Esophagus squamous epithelium (tissue), 5 donors: ENCODE measurements around the gene SERPINI2. TPM values are rescaled to one million over a fixed set of nuclear protein-coding genes. Genes with fewer than 3 reads are reported as not detected.

Source experiments
- DNase-seq: peaks from one replicate; lab custom pipeline; 2025; lab: John Stamatoyannopoulos, UW
- H3K27ac ChIP-seq, 4 donors: fragments of 200-600 bp; sonication (generic); one replicate each; pipeline ENCODE4 v1.5.1; 2016 to 2019; ENCODE audit warnings: mild to moderate bottlenecking in 1 of 4
- H3K27me3 ChIP-seq, 4 donors: fragments of 200-600 bp; sonication (generic); 1 replicate in 3 of 4; 2 replicates in 1 of 4; pipeline versions ENCODE4 v1.5.1 to v1.6.0; 2017 to 2021; ENCODE audit warnings: antibody characterized with exemption in 1 of 4
- H3K36me3 ChIP-seq, 3 donors: fragments of 200-600 bp; sonication (generic); one replicate each; pipeline ENCODE4 v1.5.1; 2016 to 2019
- H3K4me1 ChIP-seq, 3 donors: fragments of 200-600 bp; sonication (generic); one replicate each; pipeline ENCODE4 v1.5.1; 2017 to 2019
- H3K4me3 ChIP-seq, 4 donors: fragments of 200-600 bp; sonication (generic); 1 replicate in 3 of 4; 2 replicates in 1 of 4; pipeline ENCODE4 v1.5.1; 2016 to 2019; ENCODE audit warnings: mild to moderate bottlenecking in 2 of 4, moderate library complexity in 1 of 4
- H3K9me3 ChIP-seq, 3 donors: fragments of 200-600 bp; sonication (generic); one replicate each; pipeline ENCODE4 v1.5.1; 2016 to 2019
- POLR2A ChIP-seq, 4 donors: fragments of 450-650 bp; IDR thresholded peaks; one replicate each; pipeline ENCODE4 v1.6.1; 2017; ENCODE audit warnings: antibody characterized with exemption in 4 of 4, mild to moderate bottlenecking in 4 of 4, moderate library complexity in 3 of 4
- WGBS, 2 donors: methylation state at CpG; one replicate each; pipeline ENCODE4 v1.1.5; 2018; 5-methylcytosine and 5-hydroxymethylcytosine counted together
- intact Hi-C: fragments of 100-400 bp; cut with DNase I; formaldehyde crosslinking; loops from one replicate; pipeline ENCODE4 v1.15.0; 2022
- total RNA-seq, 4 donors: library from RNA; depleted of rRNA; stranded (reverse); fragments of >200 nt; gene quantifications; one replicate each; pipeline ENCODE4 v1.1.0, GENCODE V29; 2016
- TF ChIP-seq, protein P1 (sequence below), 6 experiments: fragments of 450-650 bp in 4 of 6; fragments of 200-600 bp in 2 of 6; sonication (generic) in 2 of 6; IDR thresholded peaks; one replicate each; pipeline ENCODE4 v1.5.1; 2016 to 2019; ENCODE audit warnings: antibody characterized with exemption in 6 of 6, mild to moderate bottlenecking in 4 of 6, moderate library complexity in 4 of 6
- donor health status: DM: yes; HTN: yes; CAD: no.

The SERPINI2 gene
- 1 to 10 TPM in 1 of 4 donors, under 1 TPM in 1, not detected in 2; 0.30 to 1.1 TPM for total RNA-seq

DNA sequence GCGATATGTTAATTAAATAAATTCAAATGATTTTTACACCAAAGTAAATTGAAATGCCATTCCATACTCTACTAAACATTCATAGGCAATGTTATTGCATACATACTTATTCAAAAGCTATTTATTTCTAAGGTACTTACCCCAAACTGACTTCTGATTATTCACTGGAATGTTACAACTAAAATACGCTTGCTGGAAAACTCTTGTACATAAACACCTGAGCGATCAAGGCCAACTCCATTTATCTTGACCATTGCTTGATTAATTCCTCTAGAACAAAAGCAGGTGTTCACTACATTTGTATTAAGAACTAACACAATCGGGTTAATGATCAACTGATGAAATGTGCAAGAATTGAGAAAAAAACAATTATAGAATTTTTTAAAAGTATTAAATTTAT, at the start of gene SERPINI2:
SERPINI2 (minus strand) TSS at position 180 of the 400 bp plus-strand sequence. CDS start 2,208 bp downstream, outside the sequence.
- intact Hi-C loops, result no loop called here
- TF ChIP-seq POLR2A (IDR thresholded peaks at IDR 0.05), result no peak
- TF ChIP-seq, protein P1, sequence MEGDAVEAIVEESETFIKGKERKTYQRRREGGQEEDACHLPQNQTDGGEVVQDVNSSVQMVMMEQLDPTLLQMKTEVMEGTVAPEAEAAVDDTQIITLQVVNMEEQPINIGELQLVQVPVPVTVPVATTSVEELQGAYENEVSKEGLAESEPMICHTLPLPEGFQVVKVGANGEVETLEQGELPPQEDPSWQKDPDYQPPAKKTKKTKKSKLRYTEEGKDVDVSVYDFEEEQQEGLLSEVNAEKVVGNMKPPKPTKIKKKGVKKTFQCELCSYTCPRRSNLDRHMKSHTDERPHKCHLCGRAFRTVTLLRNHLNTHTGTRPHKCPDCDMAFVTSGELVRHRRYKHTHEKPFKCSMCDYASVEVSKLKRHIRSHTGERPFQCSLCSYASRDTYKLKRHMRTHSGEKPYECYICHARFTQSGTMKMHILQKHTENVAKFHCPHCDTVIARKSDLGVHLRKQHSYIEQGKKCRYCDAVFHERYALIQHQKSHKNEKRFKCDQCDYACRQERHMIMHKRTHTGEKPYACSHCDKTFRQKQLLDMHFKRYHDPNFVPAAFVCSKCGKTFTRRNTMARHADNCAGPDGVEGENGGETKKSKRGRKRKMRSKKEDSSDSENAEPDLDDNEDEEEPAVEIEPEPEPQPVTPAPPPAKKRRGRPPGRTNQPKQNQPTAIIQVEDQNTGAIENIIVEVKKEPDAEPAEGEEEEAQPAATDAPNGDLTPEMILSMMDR (IDR thresholded peaks at IDR 0.05), result no peak
- 73 to 82% methylated on average over 4 of the region's 4 CpGs for whole genome bisulfite sequencing, 2 donors
- DNase-seq, result no peak
- Histone ChIP-seq H3K27me3 (no peaks in the 10 kb centered on the region), H3K36me3 (no peaks in the 10 kb centered on the region), H3K4me3 (no peak within 1 kb of the TSS), H3K27ac (no peak within 1 kb of the TSS), H3K4me1 (no peaks in the 10 kb centered on the region), H3K9me3 (no peaks in the 10 kb centered on the region)

DNA sequence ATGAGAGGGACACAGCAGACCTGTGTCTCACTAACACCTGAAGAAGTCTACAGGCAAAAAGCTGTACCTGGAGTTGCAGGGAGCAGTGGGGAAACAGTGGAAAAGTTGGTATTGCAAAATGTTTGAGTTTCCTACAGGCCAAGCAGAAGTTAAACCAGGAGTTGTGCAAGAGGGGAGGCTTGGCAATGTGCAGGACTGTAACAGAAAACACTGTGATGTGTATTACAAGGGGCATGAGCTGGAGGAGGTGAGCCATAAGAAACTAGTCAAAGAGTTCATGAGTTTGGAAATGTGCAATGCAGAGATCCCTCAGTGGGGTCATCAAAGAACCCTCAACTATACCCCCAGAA, 47.1 kb upstream of the SERPINI2 start:
- Histone ChIP-seq H3K4me1 (no peaks in the 10 kb centered on the region), H3K27ac (no peak overlapping the region), H3K27me3 (no peaks in the 10 kb centered on the region), H3K9me3 (no peaks in the 10 kb centered on the region), H3K36me3 (no peaks in the 10 kb centered on the region), H3K4me3 (no peak overlapping the region)
- TF ChIP-seq POLR2A (IDR thresholded peaks at IDR 0.05), result no peak
- TF ChIP-seq, protein P1 (IDR thresholded peaks at IDR 0.05), result no peak
- no peak for DNase-seq
- intact Hi-C loops, result no loop called here

- H3K9me3 ChIP-seq, result no peaks in the 10 kb centered on the region
- 46 to 71% methylated on average over 2 of the region's 2 CpGs for WGBS, 2 donors
Observed at GRCh38 chr3:167520266-167521005, 46.6 kb upstream of the SERPINI2 start.

GRCh38 chr3:167507954-167508353, 34.1 kb upstream of the SERPINI2 start:
- TF ChIP-seq POLR2A (IDR thresholded peaks at IDR 0.05), result no peak
- TF ChIP-seq, protein P1 (IDR thresholded peaks at IDR 0.05), result no peak
- 94 to 95% methylated on average over 1 of the region's 1 CpG for WGBS, 2 donors
- intact Hi-C loops, result no loop called here

More at GRCh38 chr3:167520266-167521005, 46.6 kb upstream of the SERPINI2 start:
- Histone ChIP-seq H3K36me3 (no peaks in the 10 kb centered on the region), H3K27me3 (no peaks in the 10 kb centered on the region), H3K27ac (no peak overlapping the region), H3K4me3 (no peak overlapping the region), H3K4me1 (no peaks in the 10 kb centered on the region)
- DNase-seq, result no peak
- TF ChIP-seq POLR2A (IDR thresholded peaks at IDR 0.05), result no peak
- TF ChIP-seq, protein P1 (IDR thresholded peaks at IDR 0.05), result no peak
- intact Hi-C loops, result no loop called here

DNA sequence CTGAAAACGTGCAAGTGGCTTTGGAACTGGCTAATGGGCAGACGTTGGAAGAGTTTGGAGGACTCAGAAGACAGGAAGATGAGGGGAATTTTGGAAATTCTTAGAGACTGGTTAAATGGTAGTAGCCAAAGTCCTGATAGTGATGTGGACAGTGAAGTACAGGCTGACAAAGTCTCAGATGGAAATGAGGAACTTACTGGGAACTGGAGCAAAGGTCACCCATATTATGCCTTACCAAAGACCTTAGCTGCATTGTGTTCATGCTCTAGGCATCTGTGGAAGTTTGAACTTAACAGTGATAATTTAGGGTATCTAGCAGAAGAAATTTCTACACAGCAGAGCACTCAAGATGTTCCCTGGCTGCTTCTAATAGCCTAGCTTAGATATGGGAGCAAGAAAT, 28.6 kb upstream of the SERPINI2 start:
- Histone ChIP-seq H3K9me3 (no peaks in the 10 kb centered on the region), H3K27me3 (no peaks in the 10 kb centered on the region), H3K36me3 (no peaks in the 10 kb centered on the region), H3K4me1 (no peaks in the 10 kb centered on the region), H3K4me3 (no peak overlapping the region), H3K27ac (no peak overlapping the region)
- no peak for DNase-seq
- TF ChIP-seq POLR2A (IDR thresholded peaks at IDR 0.05), result no peak
- TF ChIP-seq, protein P1 (IDR thresholded peaks at IDR 0.05), result no peak
- intact Hi-C loops, result no loop called here
- 64 to 76% methylated on average over 2 of the region's 2 CpGs for WGBS, 2 donors

More at GRCh38 chr3:167507954-167508353, 34.1 kb upstream of the SERPINI2 start:
- no peak overlapping the region for H3K4me3 ChIP-seq
- no peak overlapping the region for H3K27ac ChIP-seq
- DNase-seq, result no peak
- H3K27me3 ChIP-seq, result no peaks in the 10 kb centered on the region
- no peaks in the 10 kb centered on the region for H3K36me3 ChIP-seq
- H3K4me1 ChIP-seq, result no peaks in the 10 kb centered on the region
- H3K9me3 ChIP-seq, result no peaks in the 10 kb centered on the region
